Stimulated activated CD8-positive, alpha-beta memory T cell treated with anti-CD3 and anti-CD28 coated beads, Interleukin-2, amount 100 ng/mL, for 1 hour (primary cell): ENCODE measurements around the gene FRYL.
"Not testable (repeated sequence)": the region's sequence is repeated elsewhere in the genome, so short reads cannot be mapped to it uniquely, and the experiment has no call there.

Source experiments
- DNase-seq, 2 donors: peaks; one replicate each; pipeline ENCODE4 v3.0.0-alpha.2; 2020; ENCODE audit warnings: low read depth in 2 of 2

Gene FRYL

DNA sequence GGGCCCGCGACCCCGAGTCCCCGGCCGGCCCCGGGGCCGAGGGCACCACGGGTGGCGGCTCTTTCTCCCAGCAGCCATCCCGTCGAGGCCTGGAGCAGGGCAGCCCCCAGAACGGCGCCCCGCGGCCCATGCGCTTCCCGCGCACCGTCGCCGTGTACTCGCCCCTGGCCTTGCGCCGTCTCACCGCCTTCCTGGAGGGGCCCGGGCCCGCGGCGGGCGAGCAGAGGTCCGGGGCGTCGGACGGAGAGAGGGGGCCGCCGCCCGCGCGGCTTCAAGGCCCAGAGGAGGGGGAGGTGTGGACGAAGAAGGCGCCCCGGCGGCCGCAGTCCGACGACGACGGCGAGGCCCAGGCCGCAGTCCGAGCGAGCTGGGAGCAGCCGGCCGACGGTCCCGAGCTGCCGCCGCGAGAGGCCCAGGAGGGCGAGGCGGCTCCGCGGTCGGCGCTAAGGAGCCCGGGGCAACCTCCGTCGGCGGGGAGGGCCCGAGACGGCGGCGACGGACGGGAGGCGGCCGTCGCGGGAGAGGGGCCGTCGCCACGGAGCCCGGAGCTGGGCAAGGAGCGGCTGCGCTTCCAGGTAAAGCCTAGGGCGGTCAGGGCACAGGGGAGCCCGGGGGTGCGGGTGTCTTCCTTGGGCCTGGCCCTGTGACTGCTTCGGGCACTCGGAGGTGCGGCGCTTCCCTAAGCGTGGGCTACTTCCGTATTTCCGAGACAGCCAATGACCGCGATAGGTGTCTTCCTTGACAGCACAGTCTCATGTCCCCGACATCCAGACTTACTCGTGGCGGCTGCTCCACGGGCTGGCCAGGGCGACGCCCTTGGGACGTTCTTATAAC is 289.2 kb downstream of the FRYL start:
- no peak for DNase-seq

DNA sequence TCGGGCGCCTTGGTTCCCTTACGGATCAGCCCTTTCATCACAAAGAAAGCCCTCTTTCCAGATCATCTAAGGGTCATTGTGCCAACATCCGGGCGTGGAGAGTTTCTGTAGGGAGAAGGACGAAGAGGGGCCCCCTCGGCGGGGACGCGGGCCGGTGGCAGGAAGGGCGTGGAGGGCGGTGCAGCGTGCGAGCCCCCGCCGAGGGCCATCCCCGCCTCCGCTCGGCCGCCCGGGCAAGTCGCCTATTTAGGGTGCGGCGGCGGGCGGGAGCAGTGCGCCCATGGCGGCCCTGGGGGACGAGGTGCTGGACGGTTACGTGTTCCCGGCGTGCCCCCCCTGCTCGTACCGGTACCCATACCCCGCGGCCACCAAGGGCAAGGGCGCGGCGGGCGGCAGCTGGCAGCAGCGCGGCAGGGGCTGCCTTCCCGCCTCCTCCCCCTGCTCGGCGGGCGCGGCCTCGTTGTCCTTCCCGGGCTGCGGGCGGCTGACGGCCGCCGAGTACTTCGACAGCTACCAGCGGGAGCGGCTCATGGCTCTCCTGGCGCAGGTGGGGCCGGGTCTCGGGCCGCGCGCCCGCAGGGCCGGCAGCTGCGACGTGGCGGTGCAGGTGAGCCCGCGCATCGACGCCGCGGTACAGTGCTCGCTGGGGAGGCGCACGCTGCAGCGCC is 289.9 kb downstream of the FRYL start, which contains the start of gene ZAR1:
Gene ZAR1, plus strand, starts transcription at position 241 of the 668 bp plus-strand sequence. Its CDS starts 40 bp downstream, at position 281.
- DNase-seq, result no peak

DNA sequence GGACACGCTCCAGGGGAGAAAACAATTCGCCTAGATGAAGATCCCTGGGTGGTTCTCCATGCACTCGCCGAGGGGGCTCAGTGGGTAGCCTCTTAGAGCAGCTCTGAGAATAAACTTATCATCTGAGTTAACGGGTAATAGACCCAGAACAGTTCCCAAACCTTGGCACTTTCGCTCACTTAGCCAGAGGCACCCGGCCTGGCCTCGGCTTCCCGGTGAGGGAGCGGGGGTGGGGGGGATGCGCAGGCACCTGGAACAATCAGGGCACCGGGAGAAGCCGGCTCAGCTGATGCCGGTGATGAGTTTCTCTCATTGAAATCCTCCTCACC is 290.4 kb downstream of the FRYL start:
- no peak for DNase-seq

DNA sequence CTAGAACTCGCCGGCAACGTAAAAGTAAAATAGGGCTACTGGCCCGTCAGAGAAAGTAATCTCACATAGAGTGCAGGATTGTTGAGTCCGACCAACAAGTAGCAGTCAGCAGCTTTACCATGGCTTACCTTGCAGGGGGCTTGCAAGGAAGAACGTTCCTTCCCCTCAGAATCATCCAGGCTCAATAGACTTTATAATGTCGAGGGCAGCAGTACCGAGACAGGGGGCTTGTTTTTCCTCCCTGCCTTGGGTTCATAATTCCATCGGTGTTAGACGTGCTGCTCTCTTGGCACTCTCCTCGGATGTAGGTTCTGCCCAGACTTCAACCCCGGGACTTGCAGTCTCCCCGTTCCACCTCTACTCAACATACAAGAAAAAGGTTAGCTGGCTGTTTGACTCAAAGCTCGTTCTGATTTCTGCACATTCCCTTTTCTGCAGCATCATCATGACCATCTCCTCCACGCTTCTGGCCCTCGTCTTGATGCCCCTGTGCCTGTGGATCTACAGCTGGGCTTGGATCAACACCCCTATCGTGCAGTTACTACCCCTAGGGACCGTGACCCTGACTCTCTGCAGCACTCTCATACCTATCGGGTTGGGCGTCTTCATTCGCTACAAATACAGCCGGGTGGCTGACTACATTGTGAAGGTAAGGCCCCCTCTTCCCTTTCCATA is 295.4 kb downstream of the FRYL start:
- no peak for DNase-seq

- no peak for DNase-seq
Observed at GRCh38 chr4:48483777-48484493, 296.1 kb downstream of the FRYL start.

GRCh38 chr4:48483006-48483776 is 296.9 kb downstream of the FRYL start, which contains the start of gene SLC10A4:
TSS of gene SLC10A4 (plus strand) at chr4:48483343. CDS start at chr4:48483562, 219 bp downstream.
- no peak for DNase-seq

DNA sequence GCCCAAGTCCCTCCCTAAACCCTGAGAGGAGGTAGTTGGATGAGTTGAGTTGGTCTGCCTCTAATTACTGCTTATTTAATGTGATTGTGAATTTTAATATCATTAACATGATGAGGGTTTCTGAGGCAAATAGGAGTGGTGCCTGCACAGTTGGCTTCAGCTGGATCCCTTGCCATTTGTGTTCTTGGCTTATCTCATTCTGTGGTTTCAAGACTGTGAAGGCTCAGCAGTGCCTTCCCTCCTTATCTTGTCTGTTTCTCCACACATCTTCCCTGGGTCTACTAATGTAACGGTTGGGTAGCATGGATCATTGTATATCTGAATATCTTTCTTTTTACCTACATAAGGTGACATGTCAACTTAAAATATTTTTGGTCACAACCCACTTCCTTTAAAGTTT is 298.5 kb downstream of the FRYL start:
- no peak for DNase-seq

DNA sequence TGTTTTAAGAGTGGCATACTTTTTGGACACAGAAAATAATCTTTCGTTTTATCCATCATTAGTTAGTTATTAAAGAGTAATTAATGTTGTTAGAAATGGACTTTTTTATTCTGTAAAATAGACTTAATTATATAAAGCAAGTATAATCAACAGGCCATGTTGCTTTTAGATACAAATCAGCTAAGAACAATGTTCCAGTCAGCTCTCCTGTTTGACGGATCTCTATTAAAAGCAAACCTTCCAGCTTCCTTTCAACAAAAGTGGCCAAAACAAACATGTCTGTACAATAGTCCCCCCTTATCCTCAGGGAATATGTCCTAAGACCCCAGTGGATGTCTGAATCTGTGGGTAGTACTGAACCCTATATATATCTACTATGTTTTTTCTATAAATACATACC is 301.8 kb downstream of the FRYL start:
- DNase-seq, result no peak

DNA sequence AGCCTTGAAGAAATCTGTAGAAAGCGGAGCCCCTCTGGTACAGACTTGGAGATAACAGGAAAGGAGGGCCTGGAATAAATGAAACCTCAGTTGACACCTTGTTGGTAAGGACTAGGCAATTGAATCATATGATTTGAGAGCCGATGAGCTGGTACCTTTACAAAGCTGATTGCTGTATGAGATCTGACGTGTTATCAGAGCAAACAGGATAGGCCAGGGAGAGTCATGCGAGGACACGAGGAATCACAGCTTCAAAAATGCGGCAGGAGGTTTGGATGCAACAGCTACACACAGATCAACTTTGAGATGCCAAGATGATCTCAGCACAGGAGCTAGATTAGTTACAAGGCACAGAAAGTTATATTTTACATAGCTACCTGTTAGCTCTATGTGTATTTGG is 304.3 kb downstream of the FRYL start:
- DNase-seq, result no peak

- no peak for DNase-seq
Observed at GRCh38 chr4:48472794-48473193, 307.3 kb downstream of the FRYL start.

GRCh38 chr4:48470570-48470969 is 309.5 kb downstream of the FRYL start:
- no peak for DNase-seq

GRCh38 chr4:48470137-48470536 is 309.9 kb downstream of the FRYL start:
- no peak for DNase-seq

DNA sequence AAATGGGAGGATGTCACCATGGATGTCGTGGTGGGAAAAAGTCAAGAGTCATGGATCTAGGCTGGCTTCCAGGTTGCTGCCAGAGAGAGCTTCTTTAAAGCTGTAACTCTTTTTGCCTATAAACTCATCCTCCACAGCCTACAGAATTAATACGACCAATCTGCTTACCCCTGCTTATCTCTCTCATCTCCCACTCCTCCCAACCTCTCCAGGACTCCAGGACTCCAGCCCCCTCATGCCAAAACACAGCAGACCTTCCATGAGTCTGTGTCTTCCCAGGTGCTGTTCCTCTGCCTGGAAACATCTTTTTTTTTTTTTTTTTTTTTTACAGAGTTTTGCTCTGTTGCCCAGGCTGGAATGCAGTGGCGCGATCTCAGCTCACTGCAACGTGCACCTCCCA is 312.2 kb downstream of the FRYL start:
- DNase-seq, result no peak

- no peak for DNase-seq
Observed at GRCh38 chr4:48467442-48467841, 312.6 kb downstream of the FRYL start.

- DNase-seq, result no peak
Observed at GRCh38 chr4:48462363-48462762, 317.7 kb downstream of the FRYL start.

DNA sequence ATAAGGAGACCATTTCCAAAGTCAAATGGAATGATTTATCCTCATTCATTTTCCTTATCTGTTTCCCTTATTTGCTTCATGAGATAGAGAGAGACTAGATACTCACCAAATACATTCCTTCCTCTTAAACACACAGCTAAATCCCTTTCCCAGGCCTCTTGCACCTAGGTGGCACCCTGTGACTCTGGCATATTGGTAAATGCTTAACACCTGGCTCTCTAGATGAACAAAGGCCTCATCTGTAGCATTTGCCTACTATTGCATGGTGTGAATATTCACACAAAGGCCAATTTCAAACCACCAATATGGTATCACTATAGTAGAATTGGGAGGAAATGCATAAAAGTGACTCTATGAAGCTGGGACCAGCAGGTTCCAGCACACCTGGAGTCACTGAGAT is 319.1 kb downstream of the FRYL start:
- no peak for DNase-seq

GRCh38 chr4:48454591-48454990 is 325.5 kb downstream of the FRYL start:
- no peak for DNase-seq

- DNase-seq, result not testable (repeated sequence)
Observed at GRCh38 chr4:48451656-48452055, 328.4 kb downstream of the FRYL start.

DNA sequence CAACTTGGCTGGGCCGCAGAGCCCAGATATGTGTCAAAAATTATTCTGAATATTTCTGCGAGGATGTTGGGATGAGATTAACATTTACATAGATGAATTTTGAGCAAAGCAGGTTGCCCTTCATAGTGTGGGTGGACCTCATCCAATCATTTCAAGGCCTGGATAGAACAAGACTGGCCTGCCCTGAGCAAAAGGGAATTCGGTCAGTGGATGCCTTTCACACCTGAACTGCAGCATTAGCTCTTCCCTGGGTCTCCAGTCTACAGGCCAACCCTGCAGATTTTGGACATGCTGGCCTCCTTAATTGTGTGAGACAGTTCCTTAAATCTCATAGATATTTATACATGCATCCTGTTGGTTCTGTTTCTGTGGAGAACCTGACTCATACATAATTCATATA is 329.3 kb downstream of the FRYL start:
- DNase-seq, result no peak

DNA sequence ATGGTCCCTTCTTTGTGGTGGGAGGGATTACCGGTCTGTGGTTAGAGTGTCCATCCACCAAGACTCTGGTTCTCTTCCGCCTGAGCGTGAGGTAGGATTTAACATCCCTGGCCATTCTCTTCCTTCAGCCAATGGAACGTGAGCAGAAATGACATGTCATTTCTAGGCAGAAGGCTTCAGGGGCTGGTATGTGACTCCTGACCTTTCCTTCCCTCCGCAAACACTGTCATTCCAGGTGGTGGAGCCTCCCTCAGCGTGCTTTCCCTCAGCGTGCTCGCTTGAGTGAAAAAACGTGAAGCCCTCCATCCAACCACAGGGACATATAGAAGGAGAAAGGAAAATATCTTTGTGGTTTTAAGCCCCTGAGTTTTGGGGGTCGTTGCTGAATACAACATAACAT is 330.9 kb downstream of the FRYL start:
- DNase-seq, result no peak
